Breast epithelium (tissue), 4 donors: ENCODE results near the gene CNPPD1. TPM values are rescaled to one million over a fixed set of nuclear protein-coding genes. Genes with fewer than 3 reads are reported as not detected.

Experiments
- DNase-seq, 2 donors: peaks; one replicate each; pipeline ENCODE4 v3.0.0-alpha.2; 2019; ENCODE audit warnings: low spot score in 2 of 2
- H3K27ac ChIP-seq, 2 donors: fragments of 200-600 bp; sonication (generic) in 1 of 2; one replicate each; pipeline ENCODE4 v1.5.1; 2016 to 2019; ENCODE audit warnings: mild to moderate bottlenecking in 1 of 2
- H3K27me3 ChIP-seq, 2 donors: fragments of 200-600 bp; sonication (generic) in 1 of 2; one replicate each; pipeline versions ENCODE4 v1.5.1 to v1.6.0; 2017 to 2019; ENCODE audit warnings: control low read depth in 1 of 2, mild to moderate bottlenecking in 1 of 2
- H3K36me3 ChIP-seq: fragments of 200-600 bp; one replicate; pipeline ENCODE4 v1.5.1; 2019
- H3K4me1 ChIP-seq, 2 donors: fragments of 200-600 bp; sonication (generic); one replicate each; pipeline ENCODE4 v1.5.1; 2016 to 2019; ENCODE audit warnings: control low read depth in 1 of 2
- H3K4me3 ChIP-seq, 3 donors: fragments of 200-600 bp; sonication (generic); 1 replicate in 2 of 3; 2 replicates in 1 of 3; pipeline ENCODE4 v1.5.1; 2016 to 2019; ENCODE audit warnings: mild to moderate bottlenecking in 3 of 3, moderate library complexity in 2 of 3
- H3K9me3 ChIP-seq, 2 donors: fragments of 200-600 bp; sonication (generic) in 1 of 2; one replicate each; pipeline ENCODE4 v1.5.1; 2016 to 2019; ENCODE audit warnings: control low read depth in 1 of 2
- CTCF ChIP-seq, 3 donors: fragments of 450-650 bp; IDR thresholded peaks; one replicate each; pipeline ENCODE4 v1.5.1; 2016 to 2017; ENCODE audit warnings: antibody characterized with exemption in 3 of 3, mild to moderate bottlenecking in 3 of 3, moderate library complexity in 3 of 3
- POLR2A ChIP-seq: fragments of 450-650 bp; IDR thresholded peaks from one replicate; pipeline ENCODE4 v1.6.1; 2016; ENCODE audit warnings: antibody characterized with exemption, mild to moderate bottlenecking, moderate library complexity
- POLR2AphosphoS5 ChIP-seq, 3 donors: sonication (generic); formaldehyde crosslinking; IDR thresholded peaks; one replicate each; pipeline ENCODE4 v1.6.1; 2017; ENCODE audit warnings: antibody characterized with exemption in 3 of 3
- intact Hi-C: fragments of 100-400 bp; cut with DNase I; formaldehyde crosslinking; loops from one replicate; pipeline ENCODE4 v1.15.1; 2023; ENCODE audit warnings: low total_unique reads
- total RNA-seq, 3 donors: library from RNA; depleted of rRNA; stranded (reverse); fragments of >200 nt; gene quantifications; one replicate each; pipeline ENCODE4 v1.1.0, GENCODE V29; 2016

CNPPD1 gene
- total RNA-seq, 3 donors from 2014 or later: 37.0 to 60.3 (median 37.2) TPM

- no peaks in the 10 kb centered on the region for H3K9me3 ChIP-seq
- no peaks in the 10 kb centered on the region for H3K27me3 ChIP-seq
- no peak overlapping the region for H3K4me3 ChIP-seq
- no peak for TF ChIP-seq POLR2A
- no peak for TF ChIP-seq CTCF (IDR thresholded peaks at IDR 0.05)
- TF ChIP-seq POLR2AphosphoS5 (IDR thresholded peaks at IDR 0.05): no peak
- peaks cover 2 to 10% of the 10 kb centered on the region in 2 donors for H3K4me1 ChIP-seq
- H3K27ac ChIP-seq: no peak overlapping the region
- DNase-seq: no peak
- intact Hi-C loops: no loop called here
- no peaks in the 10 kb centered on the region for H3K36me3 ChIP-seq
Measured at GRCh38 chr2:219213026-219213415, 36.3 kb upstream of the CNPPD1 start.

- Histone ChIP-seq H3K4me3 (no peak overlapping the region), H3K36me3 (no peaks in the 10 kb centered on the region), H3K27ac (no peak overlapping the region), H3K9me3 (no peaks in the 10 kb centered on the region), H3K4me1 (peaks cover 5 to 13% of the 10 kb centered on the region in 2 donors), H3K27me3 (no peaks in the 10 kb centered on the region)
- intact Hi-C loops: no loop called here
- no peak for DNase-seq
- TF ChIP-seq CTCF (IDR thresholded peaks at IDR 0.05) (no peak), POLR2AphosphoS5 (IDR thresholded peaks at IDR 0.05) (no peak), POLR2A (no peak)
Measured at GRCh38 chr2:219210886-219211362, 34.2 kb upstream of the CNPPD1 start.

- Histone ChIP-seq H3K4me1 (peaks cover 5 to 13% of the 10 kb centered on the region in 2 donors), H3K9me3 (no peaks in the 10 kb centered on the region), H3K36me3 (no peaks in the 10 kb centered on the region), H3K27ac (no peak overlapping the region), H3K4me3 (no peak overlapping the region), H3K27me3 (no peaks in the 10 kb centered on the region)
- DNase-seq: no peak
- intact Hi-C loops: no loop called here
- TF ChIP-seq POLR2A (no peak), POLR2AphosphoS5 (IDR thresholded peaks at IDR 0.05) (no peak), CTCF (IDR thresholded peaks at IDR 0.05) (no peak)
Measured at GRCh38 chr2:219210196-219210885, 33.6 kb upstream of the CNPPD1 start.

GRCh38 chr2:219209236-219210195 is 32.8 kb upstream of the CNPPD1 start:
- H3K4me1 ChIP-seq: peaks cover 5 to 13% of the 10 kb centered on the region in 2 donors
- no peaks in the 10 kb centered on the region for H3K36me3 ChIP-seq
- no peak overlapping the region for H3K4me3 ChIP-seq
- H3K27ac ChIP-seq: peak overlapping the region; percentile 2 to 91
- intact Hi-C loops: no loop called here
- H3K27me3 ChIP-seq: no peaks in the 10 kb centered on the region
- H3K9me3 ChIP-seq: no peaks in the 10 kb centered on the region
- no peak for DNase-seq
- TF ChIP-seq POLR2AphosphoS5 (IDR thresholded peaks at IDR 0.05) (no peak), CTCF (IDR thresholded peaks at IDR 0.05) (no peak), POLR2A (no peak)
